ENCODE measurements around the gene ATRNL1. TPM values are rescaled to one million over a fixed set of nuclear protein-coding genes. Genes with fewer than 3 reads are reported as not detected.

ATRNL1 gene
- total and polyA plus RNA-seq, 2 of the 8 experiments (the other 6 are each of a cell fraction or from before 2014, with no cell fraction given) = 5.1 to 17.6 TPM

DNA sequence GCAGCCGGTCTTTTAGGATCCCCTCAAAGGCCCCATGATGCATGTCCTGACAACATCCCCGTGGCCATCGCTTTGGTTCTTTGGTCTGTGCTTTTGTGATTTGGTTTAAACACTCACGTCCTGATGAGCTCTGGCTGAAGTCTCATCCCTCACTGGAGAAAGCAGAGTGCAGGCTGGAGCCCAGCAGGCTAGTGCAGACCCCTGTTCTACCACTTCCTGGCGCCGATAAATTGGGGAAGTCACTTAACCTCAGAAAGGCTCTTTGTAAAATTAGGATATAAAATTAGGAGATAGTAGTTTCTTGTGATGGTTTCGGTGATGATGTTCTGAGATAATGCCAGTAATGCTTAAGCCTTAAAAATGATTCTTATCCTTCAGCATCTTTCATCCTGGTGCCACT lies 872.2 kb downstream of the ATRNL1 start:
- DNase-seq (ENCODE audit: low read depth in 1 of 2, low spot score in 2 of 2) = no peak
- Histone ChIP-seq H3K4ac (replicated peaks; ENCODE audit: insufficient read length, low read depth, low read length) (no peak overlapping the region), H3K36me3 (ENCODE audit: control insufficient read depth in 2 of 4, insufficient read depth in 4 of 4, low read length in 3 of 4) (no peaks in the 10 kb centered on the region), H2BK20ac (ENCODE audit: low read length) (no peak overlapping the region), H2BK120ac (replicated peaks; ENCODE audit: low read depth, low read length) (no peak overlapping the region), H4K5ac (ENCODE audit: insufficient read length, low read depth, low read length) (no peak overlapping the region), H3K27me3 (replicated peaks in 1 of 4; ENCODE audit: control insufficient read depth in 3 of 4, extremely low read depth in 1 of 4, insufficient read depth in 3 of 4, low read length in 3 of 4) (no peaks in the 10 kb centered on the region; a peak in 1 of 7 replicates), H2AFZ (ENCODE audit: low read length) (no peak overlapping the region), H3K23me2 (ENCODE audit: low read depth, low read length) (no peaks in the 10 kb centered on the region), H4K8ac (ENCODE audit: extremely low read depth, insufficient read depth, low read length) (no peak overlapping the region), H3K79me1 (ENCODE audit: low read depth, low read length) (no peaks in the 10 kb centered on the region), H3K9ac (replicated peaks in 1 of 4; ENCODE audit: extremely low read depth in 1 of 4, low read depth in 3 of 4, low read length in 3 of 4) (no peak overlapping the region), H3K9me3 (ENCODE audit: insufficient read depth in 2 of 2, low read depth in 1 of 2, low read length in 1 of 2) (no peaks in the 10 kb centered on the region), H4K20me1 (replicated peaks in 1 of 2; ENCODE audit: control insufficient read depth in 1 of 2, insufficient read depth in 2 of 2, low read length in 2 of 2) (no peaks in the 10 kb centered on the region), H3K79me2 (ENCODE audit: control insufficient read depth in 1 of 2, insufficient read depth in 2 of 2, low read length in 2 of 2) (no peaks in the 10 kb centered on the region), H3K18ac (ENCODE audit: extremely low read depth, low read length) (no peak overlapping the region), H3K4me2 (ENCODE audit: insufficient read depth in 1 of 2, low read depth in 2 of 2, low read length in 2 of 2) (no peak overlapping the region), H2AK5ac (ENCODE audit: low read depth, low read length) (no peak overlapping the region), H4K91ac (replicated peaks; ENCODE audit: insufficient read length, low read length) (no peak overlapping the region), H3K56ac (replicated peaks; ENCODE audit: insufficient read length, low read depth, low read length) (no peak overlapping the region), H3K14ac (ENCODE audit: insufficient read length) (no peak overlapping the region), H2BK15ac (ENCODE audit: low read length) (no peak overlapping the region), H2BK12ac (ENCODE audit: low read depth, low read length) (no peak overlapping the region), H3K23ac (ENCODE audit: insufficient read length) (no peak overlapping the region), H3K27ac (ENCODE audit: low read depth, low read length) (no peak overlapping the region), H2BK5ac (ENCODE audit: low read depth, low read length) (no peak overlapping the region), H3K4me3 (ENCODE audit: extremely low read depth in 1 of 4, insufficient read depth in 2 of 4, low read depth in 3 of 4, low read length in 4 of 4) (no peak overlapping the region), H3K4me1 (replicated peaks in 1 of 4; ENCODE audit: control insufficient read depth in 3 of 4, insufficient read depth in 4 of 4, low read length in 3 of 4) (peaks cover 0 to 3% (median 0%) of the 10 kb centered on the region in 4 experiments; a peak in 1 of 7 replicates)
- CTCF ChIA-PET (ENCODE audit: partially characterized antibody) = interaction anchor here (3.6 kb wide), 1 partner anchor 17 kb away, joined by 15 read pairs; no protein-coding TSS in a partner anchor
- POLR2A ChIA-PET (ENCODE audit: partially characterized antibody) = no interaction called here
- 94% methylated on average over 7 of the region's 7 CpGs; no CpG with 5 or more reads in 1 of the 2 experiments for WGBS, 2 experiments (ENCODE audit: extremely low coverage in 1 of 2, insufficient coverage in 1 of 2, insufficient read length in 1 of 2, insufficient replicate concordance in 2 of 2, low coverage in 1 of 2, low lambda C conversion rate in 2 of 2, missing lambda C conversion rate in 1 of 2)
- no peak for FAIRE-seq
- TF ChIP-seq FOSL1 (IDR thresholded peaks at IDR 0.05; ENCODE audit: insufficient read depth, low read depth, low read length) = no peak
- no peak for TF ChIP-seq HDAC2 (IDR thresholded peaks at IDR 0.05; ENCODE audit: borderline replicate concordance in 1 of 2, low read depth in 2 of 2, low read length in 2 of 2)
- no peak for TF ChIP-seq POU5F1 (IDR thresholded peaks at IDR 0.05; ENCODE audit: low read depth, low read length)
- no peak for TF ChIP-seq SRF (IDR thresholded peaks at IDR 0.05; ENCODE audit: low read depth, low read length)
- TF ChIP-seq CBX8 (IDR thresholded peaks at IDR 0.05; ENCODE audit: borderline replicate concordance, low read depth, low read length) = no peak
- TF ChIP-seq TAF1 (IDR thresholded peaks at IDR 0.05; ENCODE audit: low read depth, low read length) = no peak
- no peak for TF ChIP-seq YY1 (IDR thresholded peaks at IDR 0.05; ENCODE audit: low read depth, low read length)
- TF ChIP-seq SIN3A (conservative IDR thresholded peaks at IDR 0.05 in 1 of 2, IDR thresholded peaks at IDR 0.05 in 1 of 2; ENCODE audit: low read depth in 1 of 2, low read length in 2 of 2) = no peak
- no peak for TF ChIP-seq EZH2 (IDR thresholded peaks at IDR 0.05; ENCODE audit: low read depth, low read length, severe bottlenecking)
- TF ChIP-seq JUN (IDR thresholded peaks at IDR 0.05; ENCODE audit: low read depth, low read length) = no peak
- no peak for TF ChIP-seq BACH1 (IDR thresholded peaks at IDR 0.05; ENCODE audit: low read length)
- TF ChIP-seq ASH2L (IDR thresholded peaks at IDR 0.05; ENCODE audit: low read length) = no peak
- no peak for TF ChIP-seq NANOG (IDR thresholded peaks at IDR 0.05; ENCODE audit: insufficient read depth, low read depth, low read length, poor library complexity, severe bottlenecking)
- TF ChIP-seq SUZ12 (IDR thresholded peaks at IDR 0.05; ENCODE audit: low read length) = no peak

Measured in H1 (cell line).